ENCODE results near the gene SLC27A3.

GRCh38 chr1:153801786-153802697, 26.8 kb downstream of the SLC27A3 start:
- TF ChIP-seq POLR2A (IDR thresholded peaks at IDR 0.05) (no peak), CTCF (IDR thresholded peaks at IDR 0.05) (no peak)

All from esophagus squamous epithelium (tissue), 4 donors.